Type B pancreatic cell (in vitro differentiated cells): Measurements from ENCODE around the gene SYT8. TPM values are rescaled to one million over a fixed set of nuclear protein-coding genes. Genes with fewer than 3 reads are reported as not detected.

Experiments used
- DNase-seq: peaks from one replicate; pipeline ENCODE4 v3.0.0; 2021; ENCODE audit warnings: mixed read lengths; ENCODE audit not compliant: unreplicated experiment; ENCODE audit errors: extremely low spot score
- H3K27ac Mint-ChIP-seq: 2 replicates; pipeline ENCODE4 v1.8.0; 2021; ENCODE audit warnings: mild to moderate bottlenecking, mixed read lengths
- H3K27me3 Mint-ChIP-seq: 2 replicates; pipeline ENCODE4 v1.8.0; 2021; ENCODE audit warnings: mixed read lengths
- H3K36me3 Mint-ChIP-seq: 2 replicates; pipeline ENCODE4 v1.8.0; 2021; ENCODE audit warnings: mixed read lengths
- H3K4me1 Mint-ChIP-seq: one replicate; pipeline ENCODE4 v1.8.0; 2021; ENCODE audit warnings: mixed read lengths; ENCODE audit not compliant: unreplicated experiment
- H3K4me3 Mint-ChIP-seq: 2 replicates; pipeline ENCODE4 v1.8.0; 2021; ENCODE audit warnings: mild to moderate bottlenecking, mixed read lengths
- H3K9me3 Mint-ChIP-seq: 2 replicates; pipeline ENCODE4 v1.8.0; 2021; ENCODE audit warnings: mixed read lengths
- total RNA-seq: library from RNA; stranded (reverse); gene quantifications from 2 replicates; pipeline ENCODE4 v1.2.1, GENCODE V29; 2021; ENCODE audit warnings: low replicate concordance
- TF ChIP-seq, protein P1 (sequence below): fragments of 200-600 bp; sonication (generic); conservative IDR thresholded peaks from 2 replicates; pipeline ENCODE4 v1.5.0; 2021; ENCODE audit warnings: antibody characterized with exemption, mild to moderate bottlenecking

The SYT8 gene
- total RNA-seq, 1 donor from 2014 or later, result 4.5 TPM

- Mint-ChIP-seq H3K4me1 (no peaks in the 10 kb centered on the region), H3K9me3 (no peaks in the 10 kb centered on the region), H3K27me3 (no peaks in the 10 kb centered on the region), H3K27ac (no peak overlapping the region), H3K36me3 (no peaks in the 10 kb centered on the region), H3K4me3 (no peak overlapping the region)
- TF ChIP-seq, protein P1, sequence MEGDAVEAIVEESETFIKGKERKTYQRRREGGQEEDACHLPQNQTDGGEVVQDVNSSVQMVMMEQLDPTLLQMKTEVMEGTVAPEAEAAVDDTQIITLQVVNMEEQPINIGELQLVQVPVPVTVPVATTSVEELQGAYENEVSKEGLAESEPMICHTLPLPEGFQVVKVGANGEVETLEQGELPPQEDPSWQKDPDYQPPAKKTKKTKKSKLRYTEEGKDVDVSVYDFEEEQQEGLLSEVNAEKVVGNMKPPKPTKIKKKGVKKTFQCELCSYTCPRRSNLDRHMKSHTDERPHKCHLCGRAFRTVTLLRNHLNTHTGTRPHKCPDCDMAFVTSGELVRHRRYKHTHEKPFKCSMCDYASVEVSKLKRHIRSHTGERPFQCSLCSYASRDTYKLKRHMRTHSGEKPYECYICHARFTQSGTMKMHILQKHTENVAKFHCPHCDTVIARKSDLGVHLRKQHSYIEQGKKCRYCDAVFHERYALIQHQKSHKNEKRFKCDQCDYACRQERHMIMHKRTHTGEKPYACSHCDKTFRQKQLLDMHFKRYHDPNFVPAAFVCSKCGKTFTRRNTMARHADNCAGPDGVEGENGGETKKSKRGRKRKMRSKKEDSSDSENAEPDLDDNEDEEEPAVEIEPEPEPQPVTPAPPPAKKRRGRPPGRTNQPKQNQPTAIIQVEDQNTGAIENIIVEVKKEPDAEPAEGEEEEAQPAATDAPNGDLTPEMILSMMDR, result no peak
- DNase-seq, result no peak
Measured at GRCh38 chr11:1857064-1857463, 22.3 kb downstream of the SYT8 start.

- H3K27ac Mint-ChIP-seq, result no peak overlapping the region
- H3K36me3 Mint-ChIP-seq, result no peaks in the 10 kb centered on the region
- no peaks in the 10 kb centered on the region for H3K27me3 Mint-ChIP-seq
- no peaks in the 10 kb centered on the region for H3K9me3 Mint-ChIP-seq
- no peak for DNase-seq
- no peaks in the 10 kb centered on the region for H3K4me1 Mint-ChIP-seq
- TF ChIP-seq, protein P1, result no peak
- no peak overlapping the region for H3K4me3 Mint-ChIP-seq
Measured at GRCh38 chr11:1858154-1858553, 23.4 kb downstream of the SYT8 start.

DNA sequence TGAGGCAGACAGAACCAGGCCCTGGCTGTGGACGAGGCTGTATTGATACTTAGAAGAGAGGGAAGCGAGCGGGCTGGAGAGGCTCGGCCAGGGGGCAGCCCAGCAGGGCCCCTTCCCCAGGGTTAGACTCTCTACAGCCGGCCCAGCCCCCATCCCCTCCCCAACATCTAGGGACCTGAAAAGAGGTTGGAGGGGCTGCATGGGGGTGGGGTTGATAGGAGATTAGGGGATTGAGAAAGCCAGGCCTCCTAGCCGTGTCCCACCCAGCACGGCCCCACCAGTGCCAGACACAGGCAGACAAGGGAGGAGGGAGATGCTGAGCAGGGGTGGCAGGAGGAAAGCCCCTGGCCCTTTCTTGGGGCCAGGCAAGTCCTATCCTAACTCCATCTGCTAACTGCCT, 23.8 kb downstream of the SYT8 start:
- Mint-ChIP-seq H3K9me3 (no peaks in the 10 kb centered on the region), H3K36me3 (no peaks in the 10 kb centered on the region), H3K27me3 (no peaks in the 10 kb centered on the region), H3K4me1 (no peaks in the 10 kb centered on the region), H3K4me3 (no peak overlapping the region), H3K27ac (no peak overlapping the region)
- DNase-seq, result no peak
- TF ChIP-seq, protein P1, result no peak

- Mint-ChIP-seq H3K27ac (no peak overlapping the region), H3K9me3 (no peaks in the 10 kb centered on the region), H3K4me1 (no peaks in the 10 kb centered on the region), H3K4me3 (no peak overlapping the region), H3K27me3 (no peaks in the 10 kb centered on the region), H3K36me3 (no peaks in the 10 kb centered on the region)
- DNase-seq, result no peak
- TF ChIP-seq, protein P1, result no peak
Measured at GRCh38 chr11:1859004-1859403, 24.2 kb downstream of the SYT8 start.

GRCh38 chr11:1860108-1860507, 25.3 kb downstream of the SYT8 start:
- H3K27me3 Mint-ChIP-seq, result no peaks in the 10 kb centered on the region
- H3K36me3 Mint-ChIP-seq, result no peaks in the 10 kb centered on the region
- no peaks in the 10 kb centered on the region for H3K9me3 Mint-ChIP-seq
- no peaks in the 10 kb centered on the region for H3K4me1 Mint-ChIP-seq
- no peak overlapping the region for H3K27ac Mint-ChIP-seq
- H3K4me3 Mint-ChIP-seq, result no peak overlapping the region
- DNase-seq, result no peak
- TF ChIP-seq, protein P1, result no peak
